Esophagus muscularis mucosa (tissue), 3 donors: ENCODE results near the gene ZNF22.

Experiments used
- POLR2A ChIP-seq: fragments of 450-650 bp; IDR thresholded peaks from one replicate; pipeline ENCODE4 v1.6.1; 2017; ENCODE audit warnings: antibody characterized with exemption, moderate library complexity, mild to moderate bottlenecking, low read depth
- POLR2AphosphoS5 ChIP-seq, 2 donors: sonication (generic); formaldehyde crosslinking; IDR thresholded peaks; one replicate each; pipeline ENCODE4 v1.6.1; 2017; ENCODE audit warnings: antibody characterized with exemption in 2 of 2
- TF ChIP-seq, protein P1 (sequence below), 3 experiments: fragments of 200-600 bp in 2 of 3; fragments of 450-650 bp in 1 of 3; sonication (generic) in 2 of 3; IDR thresholded peaks; one replicate each; pipeline ENCODE4 v1.5.1; 2017 to 2019; ENCODE audit warnings: antibody characterized with exemption in 3 of 3, mild to moderate bottlenecking in 2 of 3, moderate library complexity in 1 of 3

DNA sequence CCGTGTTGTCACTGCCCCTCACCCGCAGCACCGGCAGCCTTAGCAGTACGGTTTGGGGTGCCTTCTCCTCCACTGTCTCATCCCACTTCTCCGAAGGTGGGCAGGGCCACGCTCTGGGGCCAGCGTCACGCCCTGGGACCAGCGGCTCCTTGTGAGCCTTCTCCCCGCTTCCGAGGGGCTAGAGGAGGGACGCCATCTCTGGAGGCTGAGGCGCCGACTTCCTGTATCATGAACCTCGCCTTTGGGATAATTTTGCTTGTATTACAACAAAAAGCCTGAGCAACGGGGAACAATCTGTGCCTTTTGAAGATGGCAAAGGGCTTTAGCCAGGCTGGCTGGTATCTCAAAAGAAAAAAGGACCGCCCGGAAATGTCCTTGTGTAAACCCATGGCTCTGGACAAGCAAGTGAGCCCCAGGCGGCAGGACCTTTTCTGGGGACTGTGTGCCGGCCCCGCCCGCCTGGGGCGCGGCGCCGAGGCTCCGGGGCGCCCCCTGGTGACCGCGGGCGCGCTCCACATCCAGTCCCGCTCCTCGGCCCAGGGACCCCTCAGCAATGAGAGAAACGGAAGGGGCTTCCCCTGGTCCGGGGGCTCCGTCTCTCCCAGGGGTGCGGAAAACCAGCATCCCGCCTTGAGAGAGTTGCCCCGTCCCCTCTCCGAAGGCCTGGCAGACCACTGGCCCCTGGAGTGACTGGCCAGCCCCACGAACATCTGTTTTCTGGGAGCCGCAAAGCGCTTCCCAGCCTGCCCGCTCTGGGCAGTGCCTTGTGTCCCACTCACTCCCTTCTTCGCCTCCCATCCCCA lies 25.9 kb upstream of the ZNF22 start:
- TF ChIP-seq, protein P1, sequence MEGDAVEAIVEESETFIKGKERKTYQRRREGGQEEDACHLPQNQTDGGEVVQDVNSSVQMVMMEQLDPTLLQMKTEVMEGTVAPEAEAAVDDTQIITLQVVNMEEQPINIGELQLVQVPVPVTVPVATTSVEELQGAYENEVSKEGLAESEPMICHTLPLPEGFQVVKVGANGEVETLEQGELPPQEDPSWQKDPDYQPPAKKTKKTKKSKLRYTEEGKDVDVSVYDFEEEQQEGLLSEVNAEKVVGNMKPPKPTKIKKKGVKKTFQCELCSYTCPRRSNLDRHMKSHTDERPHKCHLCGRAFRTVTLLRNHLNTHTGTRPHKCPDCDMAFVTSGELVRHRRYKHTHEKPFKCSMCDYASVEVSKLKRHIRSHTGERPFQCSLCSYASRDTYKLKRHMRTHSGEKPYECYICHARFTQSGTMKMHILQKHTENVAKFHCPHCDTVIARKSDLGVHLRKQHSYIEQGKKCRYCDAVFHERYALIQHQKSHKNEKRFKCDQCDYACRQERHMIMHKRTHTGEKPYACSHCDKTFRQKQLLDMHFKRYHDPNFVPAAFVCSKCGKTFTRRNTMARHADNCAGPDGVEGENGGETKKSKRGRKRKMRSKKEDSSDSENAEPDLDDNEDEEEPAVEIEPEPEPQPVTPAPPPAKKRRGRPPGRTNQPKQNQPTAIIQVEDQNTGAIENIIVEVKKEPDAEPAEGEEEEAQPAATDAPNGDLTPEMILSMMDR (IDR thresholded peaks at IDR 0.05), result peak in 2 of 3 experiments; percentile 95 to 96
- TF ChIP-seq POLR2AphosphoS5 (IDR thresholded peaks at IDR 0.05), result peak; percentile 49 to 52
- TF ChIP-seq POLR2A, result no peak
